Stimulated activated CD8-positive, alpha-beta memory T cell treated with anti-CD3 and anti-CD28 coated beads, Interleukin-4, amount 100 ng/mL, for 1 hour (primary cell): Measurements from ENCODE around the gene NFE2L3.
"Not testable (repeated sequence)": the region's sequence is repeated elsewhere in the genome, so short reads cannot be mapped to it uniquely, and the experiment has no call there.

Experiments
- DNase-seq, 2 donors: peaks; one replicate each; pipeline ENCODE4 v3.0.0-alpha.2; 2020; ENCODE audit warnings: low read depth in 2 of 2, low spot score in 1 of 2

Gene NFE2L3

GRCh38 chr7:26166684-26167266, 14.8 kb downstream of the NFE2L3 start:
- DNase-seq, result no peak

GRCh38 chr7:26167303-26167934, 15.4 kb downstream of the NFE2L3 start:
- DNase-seq, result no peak

DNA sequence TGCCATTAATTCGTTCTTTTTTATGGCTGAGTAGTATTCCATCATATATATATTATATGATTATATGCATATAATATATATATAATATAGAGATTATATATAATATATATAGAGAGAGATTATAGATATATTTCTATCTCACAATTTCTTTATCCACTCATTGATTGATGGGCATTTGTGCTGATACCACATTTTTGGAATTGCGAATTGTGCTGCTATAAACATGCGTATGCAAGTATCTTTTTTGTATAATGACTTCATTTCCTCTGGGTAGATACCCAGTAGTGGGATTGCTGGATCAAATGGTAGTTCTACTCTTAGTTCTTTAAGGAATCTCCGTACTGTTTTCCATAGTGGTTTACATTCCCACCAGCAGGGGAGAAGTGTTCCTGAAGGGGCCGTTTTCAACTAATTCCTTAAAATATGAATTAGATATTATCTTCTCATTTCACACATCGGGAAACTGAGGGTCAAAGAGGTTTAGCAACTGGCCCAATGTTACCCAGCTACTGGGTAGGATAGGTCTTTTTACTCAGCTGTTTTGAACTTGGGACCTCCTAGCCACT, 16.5 kb downstream of the NFE2L3 start:
- no peak for DNase-seq

- DNase-seq, result no peak
Observed at GRCh38 chr7:26169271-26169670, 17.3 kb downstream of the NFE2L3 start.

DNA sequence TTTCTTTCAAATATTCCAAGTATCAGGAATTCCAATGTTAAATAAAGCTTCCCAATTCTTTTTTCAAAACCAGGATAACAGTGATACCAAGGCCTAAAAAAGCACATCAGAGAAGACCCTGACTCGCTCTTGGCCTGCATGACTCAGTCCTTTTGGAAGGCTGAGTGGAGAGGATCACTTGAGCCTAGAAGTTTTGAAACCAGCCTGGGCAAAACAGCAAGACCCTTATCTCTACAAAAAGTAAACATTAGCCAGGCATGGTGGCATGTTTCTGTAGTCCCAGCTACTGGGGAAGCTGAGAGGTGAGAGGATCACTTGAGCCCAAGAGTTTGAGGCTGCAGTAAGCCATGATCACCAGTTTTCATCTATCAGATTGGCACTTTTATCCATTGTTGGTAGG, 18.7 kb downstream of the NFE2L3 start:
- DNase-seq, result no peak

GRCh38 chr7:26171601-26172000, 19.6 kb downstream of the NFE2L3 start:
- DNase-seq, result no peak

DNA sequence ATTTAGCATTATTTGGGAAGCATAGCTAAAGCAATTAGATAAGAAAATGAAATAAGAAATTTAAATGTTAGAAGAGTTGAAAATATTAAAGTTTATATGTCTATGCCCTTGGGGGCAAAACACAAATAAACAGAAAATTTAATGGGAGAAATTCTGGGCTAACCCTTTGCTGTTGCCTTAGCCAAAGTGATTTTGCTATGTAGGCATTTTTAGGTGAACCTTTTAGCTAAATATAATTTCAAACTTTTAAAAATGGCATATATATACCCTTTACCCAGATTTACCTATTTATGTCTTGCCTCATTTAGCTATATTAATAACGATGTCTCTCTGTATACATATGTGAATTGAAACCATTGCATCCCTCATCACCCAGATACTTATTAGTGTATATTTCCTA, 20.1 kb downstream of the NFE2L3 start:
- no peak for DNase-seq

GRCh38 chr7:26175903-26176302, 23.9 kb downstream of the NFE2L3 start:
- not testable (repeated sequence) for DNase-seq

DNA sequence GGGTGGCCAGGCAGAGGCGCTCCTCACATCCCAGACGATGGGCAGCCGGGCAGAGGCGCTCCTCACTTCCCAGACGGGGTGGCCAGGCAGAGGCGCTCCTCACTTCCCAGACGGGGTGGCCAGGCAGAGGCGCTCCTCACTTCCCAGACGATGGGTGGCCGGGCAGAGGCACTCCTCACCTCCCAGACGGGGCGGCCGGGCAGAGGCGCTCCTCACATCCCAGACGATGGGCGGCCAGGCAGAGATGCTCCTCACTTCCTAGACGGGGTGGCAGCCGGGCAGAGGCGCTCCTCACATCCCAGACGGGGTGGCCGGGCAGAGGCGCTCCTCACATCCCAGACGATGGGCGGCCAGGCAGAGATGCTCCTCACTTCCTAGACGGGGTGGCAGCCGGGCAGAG, 24.7 kb downstream of the NFE2L3 start:
- DNase-seq, result not testable (repeated sequence)

GRCh38 chr7:26177269-26177668, 25.3 kb downstream of the NFE2L3 start:
- not testable (repeated sequence) for DNase-seq

- DNase-seq, result no peak
Observed at GRCh38 chr7:26178272-26178960, 26.4 kb downstream of the NFE2L3 start.

GRCh38 chr7:26179422-26179821, 27.4 kb downstream of the NFE2L3 start:
- no peak for DNase-seq

DNA sequence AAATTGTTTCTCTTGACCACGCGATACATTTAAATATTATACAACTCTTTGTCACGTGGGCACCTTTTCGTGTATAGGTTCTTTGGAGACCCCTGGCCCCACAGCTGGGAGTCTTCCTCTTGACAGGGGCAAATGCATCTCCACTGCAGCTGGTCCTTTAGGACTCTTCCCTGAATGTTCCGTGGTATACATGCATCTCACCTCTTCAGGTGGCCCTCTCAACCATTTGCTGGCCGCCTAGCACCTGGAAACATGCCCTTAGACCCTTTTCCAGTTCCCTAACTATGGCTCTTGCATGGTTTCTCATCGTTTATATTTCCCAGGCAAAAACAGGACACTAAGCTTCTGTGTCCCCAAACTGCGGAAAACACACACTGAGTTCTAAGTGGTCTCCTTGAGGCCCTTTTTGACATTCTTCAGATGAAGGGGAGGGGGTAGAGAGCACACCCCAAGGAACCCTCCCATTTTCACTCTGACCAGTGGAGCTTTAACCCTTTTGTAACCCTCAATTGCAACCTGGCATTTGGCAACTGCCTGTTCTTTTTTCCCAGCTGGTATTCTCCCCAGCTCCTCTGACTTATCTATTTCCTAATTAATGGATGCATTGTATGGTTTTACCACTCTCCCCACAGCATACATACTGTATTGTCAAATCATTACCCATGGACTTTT, 28.0 kb downstream of the NFE2L3 start:
- DNase-seq, result no peak

- no peak for DNase-seq
Observed at GRCh38 chr7:26180792-26181198, 28.8 kb downstream of the NFE2L3 start.

- no peak for DNase-seq
Observed at GRCh38 chr7:26181474-26182227, 29.7 kb downstream of the NFE2L3 start.

GRCh38 chr7:26182283-26182682, 30.3 kb downstream of the NFE2L3 start:
- no peak for DNase-seq

GRCh38 chr7:26182706-26183105, 30.7 kb downstream of the NFE2L3 start:
- no peak for DNase-seq

- DNase-seq, result no peak
Observed at GRCh38 chr7:26183545-26184280, 31.7 kb downstream of the NFE2L3 start.

GRCh38 chr7:26184281-26185101, 32.5 kb downstream of the NFE2L3 start:
- not testable (repeated sequence) for DNase-seq
